HCT116 (cell line): ENCODE measurements around the gene POLD1.

Source experiments
- ATF3 ChIP-seq: IDR thresholded peaks from 2 replicates; pipeline ENCODE4 v1.6.1; 2012
- EGR1 ChIP-seq: IDR thresholded peaks from 2 replicates; pipeline ENCODE4 v1.6.1; 2012; ENCODE audit warnings: low read depth
- EZH2 ChIP-seq: fragments of 200-600 bp; sonication (generic); IDR thresholded peaks from 2 replicates; pipeline ENCODE4 v1.6.1; 2017; ENCODE audit warnings: antibody characterized with exemption, mixed run types
- EZH2phosphoT487 ChIP-seq: fragments of 200-600 bp; IDR thresholded peaks from 2 replicates; pipeline ENCODE4 v1.6.1; 2018; ENCODE audit warnings: antibody characterized with exemption, borderline replicate concordance
- POLR2A ChIP-seq: IDR thresholded peaks from 2 replicates; pipeline ENCODE4 v1.7.0; 2011; ENCODE audit warnings: borderline replicate concordance; ENCODE audit not compliant: insufficient read depth, insufficient read length; ENCODE audit errors: extremely low read depth
- POLR2AphosphoS5 ChIP-seq: IDR thresholded peaks from 2 replicates; pipeline ENCODE4 v1.6.1; 2011; ENCODE audit warnings: mild to moderate bottlenecking, low read depth, low read length, moderate library complexity
- RAD21 ChIP-seq: IDR thresholded peaks from 2 replicates; pipeline ENCODE4 v1.6.1; 2012; ENCODE audit warnings: low read depth, mild to moderate bottlenecking
- REST ChIP-seq: IDR thresholded peaks from 2 replicates; pipeline ENCODE4 v1.6.1; 2012; ENCODE audit warnings: low read depth
- SP1 ChIP-seq: IDR thresholded peaks from 2 replicates; pipeline ENCODE4 v1.6.1; 2012; ENCODE audit warnings: low read depth
- SRF ChIP-seq: IDR thresholded peaks from 2 replicates; pipeline ENCODE4 v1.6.1; 2012; ENCODE audit warnings: low read depth
- YY1 ChIP-seq: IDR thresholded peaks from 2 replicates; pipeline ENCODE4 v1.6.1; 2011; ENCODE audit warnings: low read length, low read depth, moderate library complexity, mild to moderate bottlenecking; ENCODE audit not compliant: insufficient replicate concordance; ENCODE audit errors: extremely low read depth
- ZFX ChIP-seq: fragments of 450-650 bp; IDR thresholded peaks from 2 replicates; pipeline ENCODE4 v1.6.1; 2017
- TF ChIP-seq, protein P1 (sequence below), 3 experiments: fragments of 200-600 bp in 1 of 3; sonication (generic) in 1 of 3; IDR thresholded peaks in 2 of 3; conservative IDR thresholded peaks in 1 of 3; 2 replicates each; pipeline ENCODE4 v1.5.1; 2012 to 2017; ENCODE audit warnings: low read depth in 2 of 3, low read length in 2 of 3, antibody characterized with exemption in 1 of 3, borderline replicate concordance in 1 of 3, control low read depth in 1 of 3, mild to moderate bottlenecking in 1 of 3, mixed read lengths in 1 of 3, mixed run types in 1 of 3, moderate library complexity in 1 of 3; ENCODE audit not compliant: insufficient read depth in 1 of 3

GRCh38 chr19:50362030-50362412 lies 22.1 kb upstream of the POLD1 start:
- TF ChIP-seq, protein P1, sequence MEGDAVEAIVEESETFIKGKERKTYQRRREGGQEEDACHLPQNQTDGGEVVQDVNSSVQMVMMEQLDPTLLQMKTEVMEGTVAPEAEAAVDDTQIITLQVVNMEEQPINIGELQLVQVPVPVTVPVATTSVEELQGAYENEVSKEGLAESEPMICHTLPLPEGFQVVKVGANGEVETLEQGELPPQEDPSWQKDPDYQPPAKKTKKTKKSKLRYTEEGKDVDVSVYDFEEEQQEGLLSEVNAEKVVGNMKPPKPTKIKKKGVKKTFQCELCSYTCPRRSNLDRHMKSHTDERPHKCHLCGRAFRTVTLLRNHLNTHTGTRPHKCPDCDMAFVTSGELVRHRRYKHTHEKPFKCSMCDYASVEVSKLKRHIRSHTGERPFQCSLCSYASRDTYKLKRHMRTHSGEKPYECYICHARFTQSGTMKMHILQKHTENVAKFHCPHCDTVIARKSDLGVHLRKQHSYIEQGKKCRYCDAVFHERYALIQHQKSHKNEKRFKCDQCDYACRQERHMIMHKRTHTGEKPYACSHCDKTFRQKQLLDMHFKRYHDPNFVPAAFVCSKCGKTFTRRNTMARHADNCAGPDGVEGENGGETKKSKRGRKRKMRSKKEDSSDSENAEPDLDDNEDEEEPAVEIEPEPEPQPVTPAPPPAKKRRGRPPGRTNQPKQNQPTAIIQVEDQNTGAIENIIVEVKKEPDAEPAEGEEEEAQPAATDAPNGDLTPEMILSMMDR (IDR thresholded peaks at IDR 0.05 in 2 of 3, conservative IDR thresholded peaks at IDR 0.05 in 1 of 3; ENCODE audit: borderline replicate concordance in 1 of 3, insufficient read depth in 1 of 3, low read depth in 2 of 3, low read length in 2 of 3) = no peak
- TF ChIP-seq EZH2 = no peak
- TF ChIP-seq SRF = no peak
- TF ChIP-seq EGR1 = no peak
- TF ChIP-seq POLR2A = no peak
- TF ChIP-seq EZH2phosphoT487 = no peak
- TF ChIP-seq POLR2AphosphoS5 = no peak
- TF ChIP-seq ZFX = no peak
- TF ChIP-seq SP1 = no peak
- no peak for TF ChIP-seq ATF3
- TF ChIP-seq RAD21 = no peak
- no peak for TF ChIP-seq REST
- TF ChIP-seq YY1 = no peak
